HFFc6 (cell line): Measurements from ENCODE around the gene TBC1D14. TPM values are rescaled to one million over a fixed set of nuclear protein-coding genes. Genes with fewer than 3 reads are reported as not detected.

Source experiments
- DNase-seq: peaks from one replicate; pipeline ENCODE4 v3.0.0-alpha.2; 2018
- H3K27ac Mint-ChIP-seq: 2 replicates; pipeline ENCODE4 v1.8.0; 2020; ENCODE audit warnings: mild to moderate bottlenecking, mixed read lengths
- H3K27me3 Mint-ChIP-seq: 2 replicates; pipeline ENCODE4 v1.8.0; 2021; ENCODE audit warnings: mild to moderate bottlenecking, moderate library complexity, mixed read lengths; ENCODE audit not compliant: insufficient read depth
- H3K36me3 Mint-ChIP-seq: 2 replicates; pipeline ENCODE4 v1.8.0; 2021; ENCODE audit warnings: low read depth, mixed read lengths
- H3K4me1 Mint-ChIP-seq: 2 replicates; pipeline ENCODE4 v1.8.0; 2020; ENCODE audit warnings: low read depth, mixed read lengths
- H3K4me3 Mint-ChIP-seq: 2 replicates; pipeline ENCODE4 v1.8.0; 2020; ENCODE audit warnings: mild to moderate bottlenecking, moderate library complexity, mixed read lengths
- H3K9me3 Mint-ChIP-seq: 2 replicates; pipeline ENCODE4 v1.8.0; 2020; ENCODE audit warnings: mild to moderate bottlenecking, mixed read lengths
- total RNA-seq, 6 experiments: library from RNA; stranded (reverse); fragmentation: NEBNext Ultra II Directional; extraction: Animal tissue kit (Norgen Biotek cat#: 25700); gene quantifications; 2 replicates in 1 of 6; 3 replicates in 5 of 6; pipeline ENCODE4 v1.2.3, GENCODE V29; 2021
- TF ChIP-seq, protein P1 (sequence below): fragments of 200-600 bp; sonication (generic); IDR thresholded peaks from 2 replicates; pipeline ENCODE4 v1.5.0; 2021; ENCODE audit warnings: antibody characterized with exemption, mild to moderate bottlenecking

The TBC1D14 gene
- total RNA-seq, 6 experiments from 2014 or later: 23.3 to 32.5 (median 27.9) TPM

DNA sequence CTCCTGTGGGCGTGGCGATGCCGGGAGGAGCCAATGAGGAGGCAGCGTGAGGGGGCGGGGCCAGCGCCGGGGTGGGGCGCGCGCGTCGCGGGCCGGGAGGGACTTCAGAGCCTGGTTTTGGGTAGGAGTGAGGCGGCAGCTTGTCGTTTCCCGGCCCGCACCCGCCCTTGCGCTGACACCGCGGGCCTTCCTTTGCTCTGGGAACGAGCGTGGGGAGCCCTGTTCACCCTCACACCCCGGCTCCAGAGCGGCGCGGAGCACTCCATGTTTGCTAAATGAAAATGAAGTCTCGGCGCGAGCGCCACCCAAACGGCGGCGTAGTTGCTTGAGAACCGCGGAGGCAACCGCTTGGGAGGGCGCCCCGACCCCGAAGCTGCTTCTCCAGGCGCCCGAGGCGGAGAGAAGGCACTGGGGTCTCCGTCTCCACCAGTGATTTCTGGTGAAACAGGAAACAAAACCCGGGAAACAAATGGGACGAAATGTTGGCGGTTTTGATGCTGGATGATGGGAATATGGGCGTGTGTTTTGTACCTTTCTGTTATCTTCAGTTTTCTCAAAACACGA lies 158.7 kb downstream of the TBC1D14 start:
- TF ChIP-seq, protein P1, sequence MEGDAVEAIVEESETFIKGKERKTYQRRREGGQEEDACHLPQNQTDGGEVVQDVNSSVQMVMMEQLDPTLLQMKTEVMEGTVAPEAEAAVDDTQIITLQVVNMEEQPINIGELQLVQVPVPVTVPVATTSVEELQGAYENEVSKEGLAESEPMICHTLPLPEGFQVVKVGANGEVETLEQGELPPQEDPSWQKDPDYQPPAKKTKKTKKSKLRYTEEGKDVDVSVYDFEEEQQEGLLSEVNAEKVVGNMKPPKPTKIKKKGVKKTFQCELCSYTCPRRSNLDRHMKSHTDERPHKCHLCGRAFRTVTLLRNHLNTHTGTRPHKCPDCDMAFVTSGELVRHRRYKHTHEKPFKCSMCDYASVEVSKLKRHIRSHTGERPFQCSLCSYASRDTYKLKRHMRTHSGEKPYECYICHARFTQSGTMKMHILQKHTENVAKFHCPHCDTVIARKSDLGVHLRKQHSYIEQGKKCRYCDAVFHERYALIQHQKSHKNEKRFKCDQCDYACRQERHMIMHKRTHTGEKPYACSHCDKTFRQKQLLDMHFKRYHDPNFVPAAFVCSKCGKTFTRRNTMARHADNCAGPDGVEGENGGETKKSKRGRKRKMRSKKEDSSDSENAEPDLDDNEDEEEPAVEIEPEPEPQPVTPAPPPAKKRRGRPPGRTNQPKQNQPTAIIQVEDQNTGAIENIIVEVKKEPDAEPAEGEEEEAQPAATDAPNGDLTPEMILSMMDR: peak; percentile 11; the same call in 1 of the 2 replicates
- Mint-ChIP-seq H3K27ac (peak overlapping the region; percentile 92), H3K27me3 (peaks cover 6% of the 10 kb centered on the region), H3K9me3 (no peaks in the 10 kb centered on the region), H3K4me1 (peaks cover 40% of the 10 kb centered on the region), H3K36me3 (peaks cover 17% of the 10 kb centered on the region), H3K4me3 (peak overlapping the region; percentile 98)
- no peak for DNase-seq

DNA sequence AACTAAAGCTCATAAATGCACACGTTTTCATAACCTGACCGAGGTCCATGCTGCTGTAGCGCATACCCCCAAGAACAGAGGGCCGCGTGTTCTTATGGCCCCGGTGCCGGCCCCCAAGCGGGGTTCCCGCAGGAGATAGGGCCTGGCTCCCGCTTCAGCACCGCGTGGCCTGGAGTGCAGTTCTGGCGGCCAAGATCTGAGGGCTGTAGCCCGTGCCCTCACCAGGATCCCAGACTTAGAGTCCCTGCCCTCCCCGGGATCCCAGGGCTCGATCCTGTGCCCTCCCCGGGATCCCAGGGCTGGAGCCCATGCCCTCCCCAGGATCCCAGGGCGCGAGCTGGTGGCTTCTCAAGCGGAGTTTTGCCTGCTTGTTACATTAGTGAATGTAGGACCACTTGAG lies 159.3 kb downstream of the TBC1D14 start:
- DNase-seq: peak; percentile 12
- H3K27ac Mint-ChIP-seq: peak overlapping the region; percentile 92

DNA sequence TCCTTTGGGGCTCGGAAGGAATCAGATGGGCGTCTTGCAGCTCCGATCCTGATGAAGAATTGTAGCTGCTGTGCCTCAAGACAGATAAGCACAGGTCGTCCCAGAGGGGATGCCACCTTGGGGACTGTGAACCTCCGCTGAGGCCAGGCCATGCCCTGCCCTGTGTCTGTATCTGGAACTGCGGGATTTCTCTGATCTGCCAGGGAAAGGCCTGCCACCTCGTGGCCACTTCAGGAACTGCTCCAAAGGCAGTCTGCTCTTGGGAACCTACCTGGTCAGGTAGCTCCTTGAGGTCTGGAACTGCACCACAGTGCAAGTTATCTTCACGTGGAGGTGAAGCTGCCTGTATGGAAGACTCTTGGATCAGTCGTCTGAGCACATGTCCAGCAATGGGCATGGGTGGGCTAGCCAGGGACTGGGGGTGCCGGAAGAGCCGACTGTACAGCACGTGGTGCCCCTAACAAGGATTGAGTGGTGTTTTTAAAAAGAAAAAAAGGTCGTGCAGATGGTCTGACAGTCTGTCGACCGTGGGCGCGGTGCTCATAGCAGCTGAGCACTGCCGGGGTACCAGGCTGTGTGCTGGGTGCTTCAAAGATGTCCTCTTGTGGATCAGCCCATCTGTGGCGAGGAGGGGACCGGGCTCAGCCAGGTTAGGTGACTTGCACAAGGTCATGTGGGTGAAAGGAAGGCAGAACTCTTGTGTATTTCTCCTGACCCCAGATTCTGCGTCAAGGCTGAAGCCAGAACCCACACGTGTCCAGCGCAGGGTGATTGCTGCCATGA lies 161.3 kb downstream of the TBC1D14 start:
- peaks cover 6% of the 10 kb centered on the region for H3K27me3 Mint-ChIP-seq
- peaks cover 4% of the 10 kb centered on the region; the same call in 1 of the 2 replicates for H3K36me3 Mint-ChIP-seq
- DNase-seq: peak; percentile 55
- no peak overlapping the region; the same call in 1 of the 2 replicates for H3K27ac Mint-ChIP-seq
- H3K9me3 Mint-ChIP-seq: no peaks in the 10 kb centered on the region
- TF ChIP-seq, protein P1: peak; percentile 99
- H3K4me1 Mint-ChIP-seq: peaks cover 48% of the 10 kb centered on the region
- H3K4me3 Mint-ChIP-seq: peak overlapping the region; percentile 22; the same call in 1 of the 2 replicates

More for the DNA sequence above, 159.3 kb downstream of the TBC1D14 start:
- Mint-ChIP-seq H3K4me3 (peak overlapping the region; percentile 98), H3K27me3 (peaks cover 6% of the 10 kb centered on the region), H3K9me3 (no peaks in the 10 kb centered on the region), H3K4me1 (peaks cover 40% of the 10 kb centered on the region), H3K36me3 (peaks cover 12% of the 10 kb centered on the region)
- TF ChIP-seq, protein P1: no peak

DNA sequence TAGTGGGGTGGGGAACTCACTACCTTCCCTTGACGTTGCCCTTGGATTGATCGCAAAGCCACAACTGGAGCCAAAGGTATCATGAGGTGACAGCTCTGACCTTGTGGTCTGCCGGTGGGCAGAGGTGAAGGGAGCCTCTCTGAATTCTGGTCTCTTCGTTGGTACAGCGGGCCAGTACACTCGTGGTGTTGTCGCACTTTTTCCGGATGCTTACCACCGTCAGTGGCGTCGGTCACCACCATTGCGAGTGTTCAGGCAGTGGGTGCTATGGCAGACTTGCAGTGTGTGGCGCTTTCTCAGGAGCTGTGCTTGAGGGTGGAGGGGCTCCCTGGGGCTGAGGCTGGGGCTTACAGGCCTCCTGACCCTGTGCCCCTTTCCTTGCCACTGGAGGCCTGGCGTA lies 163.4 kb downstream of the TBC1D14 start:
- no peaks in the 10 kb centered on the region for H3K36me3 Mint-ChIP-seq
- TF ChIP-seq, protein P1: no peak
- H3K27ac Mint-ChIP-seq: no peak overlapping the region
- H3K4me1 Mint-ChIP-seq: peaks cover 34% of the 10 kb centered on the region
- DNase-seq: no peak
- H3K27me3 Mint-ChIP-seq: peaks cover 6% of the 10 kb centered on the region
- no peaks in the 10 kb centered on the region for H3K9me3 Mint-ChIP-seq
- no peak overlapping the region for H3K4me3 Mint-ChIP-seq

DNA sequence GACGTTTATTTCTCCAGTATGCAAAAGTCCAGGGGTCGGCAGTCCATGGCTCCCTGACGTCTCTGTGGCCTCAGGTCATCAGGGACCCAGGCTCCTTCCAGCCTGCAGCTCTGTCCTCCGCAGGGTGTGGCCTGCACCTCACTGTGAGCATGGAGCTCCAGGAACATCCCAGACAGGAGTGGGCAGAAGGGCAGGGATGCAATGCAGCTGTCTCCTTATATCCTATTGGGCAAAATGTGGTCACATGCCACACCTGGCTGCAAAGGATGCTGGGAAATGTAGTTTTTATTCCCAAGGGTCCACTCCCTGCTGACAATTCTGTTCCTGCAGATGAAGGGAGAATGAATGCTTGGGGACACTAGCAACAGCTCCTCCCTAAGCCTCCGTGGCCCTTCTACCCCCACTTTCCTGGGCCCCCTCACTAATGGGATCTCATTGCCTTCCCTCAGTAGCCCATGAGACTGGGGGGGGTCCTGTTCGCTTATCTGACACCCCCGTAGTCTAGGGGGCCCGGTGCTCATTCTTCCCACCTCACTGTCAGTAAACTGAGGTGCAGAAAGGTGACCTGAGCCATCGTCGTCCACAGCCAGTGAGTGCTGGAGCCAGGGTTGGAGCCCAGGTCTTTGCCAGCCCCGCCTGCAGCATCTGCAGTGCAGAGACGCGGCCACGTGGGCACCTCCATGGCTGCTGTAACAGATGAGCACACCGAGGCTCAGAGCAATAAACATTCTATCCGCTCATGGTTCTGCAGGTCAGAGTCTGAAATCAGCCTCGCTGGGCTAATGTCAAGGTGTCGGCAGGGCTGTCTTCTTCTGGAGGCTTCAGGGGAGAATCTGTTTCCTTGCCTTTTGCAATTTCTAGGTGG lies 164.1 kb downstream of the TBC1D14 start:
- Mint-ChIP-seq H3K27ac (no peak overlapping the region), H3K27me3 (peaks cover 6% of the 10 kb centered on the region), H3K4me1 (peaks cover 29% of the 10 kb centered on the region), H3K4me3 (no peak overlapping the region), H3K36me3 (no peaks in the 10 kb centered on the region), H3K9me3 (no peaks in the 10 kb centered on the region)
- TF ChIP-seq, protein P1: no peak
- DNase-seq: peak; percentile 50
